ENCODE results near the gene TRIM46. TPM values are rescaled to one million over a fixed set of nuclear protein-coding genes. Genes with fewer than 3 reads are reported as not detected.

TRIM46 gene
- polyA plus RNA-seq, 3 donors: 0.13 TPM; not detected in 2

GRCh38 chr1:155127105-155127966, 46.3 kb upstream of the TRIM46 start, which contains the start of gene EFNA1:
EFNA1 (plus strand) TSS chr1:155127876; CDS start chr1:155127978, 102 bp downstream.
- no peak for TF ChIP-seq CTCF (IDR thresholded peaks at IDR 0.05)
- intact Hi-C loops (cut with micrococcal nuclease): loop anchor here (5.0 kb wide), 3 partner anchors 35 to 40 kb away; no protein-coding TSS in a partner anchor
- Histone ChIP-seq H3K9me3 (replicated peaks in 1 of 2; ENCODE audit: control insufficient read depth in 1 of 2, insufficient read depth in 1 of 2, low read length in 2 of 2) (peaks cover 0 to 17% of the 10 kb centered on the region in 2 donors), H2AFZ (ENCODE audit: insufficient read depth, low read depth, low read length, poor library complexity, severe bottlenecking) (peak within 1 kb of the TSS; percentile 72), H3K4me3 (replicated peaks in 1 of 3; ENCODE audit: low read depth in 2 of 3, low read length in 3 of 3) (peak within 1 kb of the TSS; percentile 4 to 70 (median 30)), H3K79me2 (ENCODE audit: insufficient read depth, low read length) (no peaks in the 10 kb centered on the region), H3K36me3 (replicated peaks in 1 of 2; ENCODE audit: control insufficient read depth in 1 of 2, insufficient read depth in 2 of 2, low read length in 2 of 2) (no peaks in the 10 kb centered on the region), H3K4me2 (replicated peaks; ENCODE audit: extremely low read depth, low read length, poor library complexity, severe bottlenecking) (peak within 1 kb of the TSS; percentile 78), H4K20me1 (ENCODE audit: insufficient read depth, low read length) (no peaks in the 10 kb centered on the region), H3K4me1 (ENCODE audit: control insufficient read depth in 1 of 2, insufficient read depth in 2 of 2, low read length in 2 of 2) (peaks cover 25 to 33% of the 10 kb centered on the region in 2 donors), H3K9ac (ENCODE audit: insufficient read depth, low read length, poor library complexity, severe bottlenecking) (peak within 1 kb of the TSS; percentile 17), H3K27me3 (ENCODE audit: control insufficient read depth in 2 of 2, insufficient read depth in 2 of 2, low read length in 2 of 2) (peaks cover 45 to 69% of the 10 kb centered on the region in 2 donors), H3K27ac (ENCODE audit: low read depth in 1 of 2, low read length in 2 of 2) (no peak within 1 kb of the TSS)
- H3K27me3 Mint-ChIP-seq (ENCODE audit: low read depth in 3 of 3): peaks cover 62 to 90% (median 78%) of the 10 kb centered on the region in 3 donors
- H3K9me3 Mint-ChIP-seq: peaks cover 0 to 22% (median 11%) of the 10 kb centered on the region in 7 donors
- peak within 1 kb of the TSS in 5 of 7 donors; percentile 15 to 76 (median 53) for H3K27ac Mint-ChIP-seq
- H3K4me3 Mint-ChIP-seq: peak within 1 kb of the TSS; percentile 76 to 89
- H3K4me1 Mint-ChIP-seq: peaks cover 34% of the 10 kb centered on the region
- WGBS (ENCODE audit: insufficient coverage): under 1% methylated on average over 55 of the region's 76 CpGs
- H3K36me3 Mint-ChIP-seq: peaks cover 5 to 20% of the 10 kb centered on the region in 2 donors
- peak in 2 of 3 donors; percentile 20 to 23 for DNase-seq

GRCh38 chr1:155127967-155128754, 45.5 kb upstream of the TRIM46 start:
- Histone ChIP-seq H3K4me3 (replicated peaks in 1 of 3; ENCODE audit: low read depth in 2 of 3, low read length in 3 of 3) (peak overlapping the region in 2 of 3 experiments; percentile 24 to 70), H3K9ac (ENCODE audit: insufficient read depth, low read length, poor library complexity, severe bottlenecking) (peak overlapping the region; percentile 17), H3K4me1 (ENCODE audit: control insufficient read depth in 1 of 2, insufficient read depth in 2 of 2, low read length in 2 of 2) (peaks cover 25 to 33% of the 10 kb centered on the region in 2 donors), H3K9me3 (replicated peaks in 1 of 2; ENCODE audit: control insufficient read depth in 1 of 2, insufficient read depth in 1 of 2, low read length in 2 of 2) (peaks cover 0 to 17% of the 10 kb centered on the region in 2 donors), H3K36me3 (replicated peaks in 1 of 2; ENCODE audit: control insufficient read depth in 1 of 2, insufficient read depth in 2 of 2, low read length in 2 of 2) (no peaks in the 10 kb centered on the region), H3K79me2 (ENCODE audit: insufficient read depth, low read length) (no peaks in the 10 kb centered on the region), H3K27ac (ENCODE audit: low read depth in 1 of 2, low read length in 2 of 2) (no peak overlapping the region), H3K27me3 (ENCODE audit: control insufficient read depth in 2 of 2, insufficient read depth in 2 of 2, low read length in 2 of 2) (peaks cover 45 to 69% of the 10 kb centered on the region in 2 donors), H2AFZ (ENCODE audit: insufficient read depth, low read depth, low read length, poor library complexity, severe bottlenecking) (peak overlapping the region; percentile 72), H4K20me1 (ENCODE audit: insufficient read depth, low read length) (no peaks in the 10 kb centered on the region), H3K4me2 (replicated peaks; ENCODE audit: extremely low read depth, low read length, poor library complexity, severe bottlenecking) (peak overlapping the region; percentile 78)
- H3K36me3 Mint-ChIP-seq: peaks cover 5 to 20% of the 10 kb centered on the region in 2 donors
- peaks cover 0 to 22% (median 11%) of the 10 kb centered on the region in 7 donors for H3K9me3 Mint-ChIP-seq
- peaks cover 34% of the 10 kb centered on the region for H3K4me1 Mint-ChIP-seq
- TF ChIP-seq CTCF (IDR thresholded peaks at IDR 0.05): no peak
- peak overlapping the region in 4 of 7 donors; percentile 8 to 76 (median 26) for H3K27ac Mint-ChIP-seq
- peaks cover 59 to 86% (median 76%) of the 10 kb centered on the region in 3 donors for H3K27me3 Mint-ChIP-seq (ENCODE audit: low read depth in 3 of 3)
- H3K4me3 Mint-ChIP-seq: peak overlapping the region; percentile 67 to 85
- intact Hi-C loops (cut with micrococcal nuclease): loop anchor here (5.0 kb wide), 3 partner anchors 34 to 39 kb away; no protein-coding TSS in a partner anchor
- WGBS (ENCODE audit: insufficient coverage): 7% methylated on average over 8 of the region's 17 CpGs
- DNase-seq: no peak

Data from CD14-positive monocyte (primary cell).